Stimulated activated naive CD8-positive, alpha-beta T cell treated with anti-CD3 and anti-CD28 coated beads, Interleukin-15, Interleukin-2, amounts not matched to agents 100 ng/mL and 50 ng/mL, for 24 hours (primary cell): Measurements from ENCODE around the gene PTPRU.
"Not testable (repeated sequence)": the region's sequence is repeated elsewhere in the genome, so short reads cannot be mapped to it uniquely, and the experiment has no call there.

Source experiments
- H3K27ac Mint-ChIP-seq: one replicate; pipeline ENCODE4 v1.8.0; 2021; ENCODE audit warnings: mild to moderate bottlenecking, mixed read lengths
- H3K27me3 Mint-ChIP-seq: one replicate; pipeline ENCODE4 v1.8.0; 2021; ENCODE audit warnings: mixed read lengths
- H3K36me3 Mint-ChIP-seq: one replicate; pipeline ENCODE4 v1.8.0; 2021; ENCODE audit warnings: low read depth, mixed read lengths
- H3K4me1 Mint-ChIP-seq: one replicate; pipeline ENCODE4 v1.8.0; 2021; ENCODE audit warnings: low read depth, mixed read lengths
- H3K4me3 Mint-ChIP-seq: one replicate; pipeline ENCODE4 v1.8.0; 2021; ENCODE audit warnings: mild to moderate bottlenecking, mixed read lengths
- H3K9me3 Mint-ChIP-seq: one replicate; pipeline ENCODE4 v1.8.0; 2021; ENCODE audit warnings: mixed read lengths

The PTPRU gene

GRCh38 chr1:29299446-29299845 is 63.1 kb downstream of the PTPRU start:
- H3K4me1 Mint-ChIP-seq = no peaks in the 10 kb centered on the region
- H3K4me3 Mint-ChIP-seq = no peak overlapping the region
- H3K27ac Mint-ChIP-seq = no peak overlapping the region
- H3K9me3 Mint-ChIP-seq = peaks cover 3% of the 10 kb centered on the region
- peaks cover 14% of the 10 kb centered on the region for H3K27me3 Mint-ChIP-seq
- H3K36me3 Mint-ChIP-seq = no peaks in the 10 kb centered on the region

- not testable (repeated sequence) for H3K4me1 Mint-ChIP-seq, H3K4me3 Mint-ChIP-seq, H3K9me3 Mint-ChIP-seq, H3K27ac Mint-ChIP-seq, H3K36me3 Mint-ChIP-seq
- H3K27me3 Mint-ChIP-seq = peaks cover 11% of the 10 kb centered on the region
These were observed 65.4 kb downstream of the PTPRU start for GRCh38 chr1:29301732-29302131.

- Mint-ChIP-seq H3K9me3 (peaks cover 3% of the 10 kb centered on the region), H3K27ac (no peak overlapping the region), H3K27me3 (peaks cover under 1% of the 10 kb centered on the region), H3K4me1 (no peaks in the 10 kb centered on the region), H3K36me3 (no peaks in the 10 kb centered on the region), H3K4me3 (no peak overlapping the region)
These were observed 67.1 kb downstream of the PTPRU start for GRCh38 chr1:29303201-29304024.

GRCh38 chr1:29304025-29304684 is 67.8 kb downstream of the PTPRU start:
- peaks cover 3% of the 10 kb centered on the region for H3K9me3 Mint-ChIP-seq
- H3K4me1 Mint-ChIP-seq = no peaks in the 10 kb centered on the region
- no peak overlapping the region for H3K27ac Mint-ChIP-seq
- no peaks in the 10 kb centered on the region for H3K27me3 Mint-ChIP-seq
- no peaks in the 10 kb centered on the region for H3K36me3 Mint-ChIP-seq
- no peak overlapping the region for H3K4me3 Mint-ChIP-seq

- peaks cover 3% of the 10 kb centered on the region for H3K9me3 Mint-ChIP-seq
- no peaks in the 10 kb centered on the region for H3K4me1 Mint-ChIP-seq
- H3K27me3 Mint-ChIP-seq = no peaks in the 10 kb centered on the region
- no peak overlapping the region for H3K4me3 Mint-ChIP-seq
- H3K36me3 Mint-ChIP-seq = no peaks in the 10 kb centered on the region
- no peak overlapping the region for H3K27ac Mint-ChIP-seq
These were observed 69.6 kb downstream of the PTPRU start for GRCh38 chr1:29305943-29306342.

- H3K27ac Mint-ChIP-seq = no peak overlapping the region
- H3K4me3 Mint-ChIP-seq = no peak overlapping the region
- H3K27me3 Mint-ChIP-seq = no peaks in the 10 kb centered on the region
- peaks cover 3% of the 10 kb centered on the region for H3K9me3 Mint-ChIP-seq
- H3K36me3 Mint-ChIP-seq = no peaks in the 10 kb centered on the region
- H3K4me1 Mint-ChIP-seq = no peaks in the 10 kb centered on the region
These were observed 70.3 kb downstream of the PTPRU start for GRCh38 chr1:29306471-29307140.

GRCh38 chr1:29309075-29309474 is 72.8 kb downstream of the PTPRU start:
- no peaks in the 10 kb centered on the region for H3K9me3 Mint-ChIP-seq
- H3K4me1 Mint-ChIP-seq = no peaks in the 10 kb centered on the region
- no peaks in the 10 kb centered on the region for H3K27me3 Mint-ChIP-seq
- no peaks in the 10 kb centered on the region for H3K36me3 Mint-ChIP-seq
- H3K27ac Mint-ChIP-seq = no peak overlapping the region
- no peak overlapping the region for H3K4me3 Mint-ChIP-seq

GRCh38 chr1:29309621-29310020 is 73.3 kb downstream of the PTPRU start:
- no peaks in the 10 kb centered on the region for H3K27me3 Mint-ChIP-seq
- no peak overlapping the region for H3K4me3 Mint-ChIP-seq
- no peak overlapping the region for H3K27ac Mint-ChIP-seq
- no peaks in the 10 kb centered on the region for H3K36me3 Mint-ChIP-seq
- no peaks in the 10 kb centered on the region for H3K4me1 Mint-ChIP-seq
- no peaks in the 10 kb centered on the region for H3K9me3 Mint-ChIP-seq

GRCh38 chr1:29310616-29311180 is 74.4 kb downstream of the PTPRU start:
- no peaks in the 10 kb centered on the region for H3K27me3 Mint-ChIP-seq
- H3K9me3 Mint-ChIP-seq = no peaks in the 10 kb centered on the region
- H3K36me3 Mint-ChIP-seq = no peaks in the 10 kb centered on the region
- no peaks in the 10 kb centered on the region for H3K4me1 Mint-ChIP-seq
- H3K4me3 Mint-ChIP-seq = no peak overlapping the region
- H3K27ac Mint-ChIP-seq = no peak overlapping the region

GRCh38 chr1:29311352-29312030 is 75.2 kb downstream of the PTPRU start:
- no peak overlapping the region for H3K4me3 Mint-ChIP-seq
- no peaks in the 10 kb centered on the region for H3K9me3 Mint-ChIP-seq
- no peaks in the 10 kb centered on the region for H3K36me3 Mint-ChIP-seq
- no peaks in the 10 kb centered on the region for H3K4me1 Mint-ChIP-seq
- no peaks in the 10 kb centered on the region for H3K27me3 Mint-ChIP-seq
- H3K27ac Mint-ChIP-seq = no peak overlapping the region

- no peak overlapping the region for H3K4me3 Mint-ChIP-seq
- no peak overlapping the region for H3K27ac Mint-ChIP-seq
- no peaks in the 10 kb centered on the region for H3K4me1 Mint-ChIP-seq
- H3K9me3 Mint-ChIP-seq = no peaks in the 10 kb centered on the region
- no peaks in the 10 kb centered on the region for H3K27me3 Mint-ChIP-seq
- no peaks in the 10 kb centered on the region for H3K36me3 Mint-ChIP-seq
These were observed 76.4 kb downstream of the PTPRU start for GRCh38 chr1:29312469-29313461.

GRCh38 chr1:29314685-29315084 is 78.4 kb downstream of the PTPRU start:
- not testable (repeated sequence) for H3K4me1 Mint-ChIP-seq, H3K4me3 Mint-ChIP-seq, H3K27ac Mint-ChIP-seq, H3K27me3 Mint-ChIP-seq, H3K9me3 Mint-ChIP-seq, H3K36me3 Mint-ChIP-seq

- no peak overlapping the region for H3K4me3 Mint-ChIP-seq
These were observed 78.9 kb downstream of the PTPRU start for GRCh38 chr1:29315262-29315661.

GRCh38 chr1:29315876-29316275 is 79.6 kb downstream of the PTPRU start:
- Mint-ChIP-seq H3K9me3 (no peaks in the 10 kb centered on the region), H3K4me3 (no peak overlapping the region), H3K27me3 (no peaks in the 10 kb centered on the region), H3K36me3 (no peaks in the 10 kb centered on the region), H3K27ac (no peak overlapping the region), H3K4me1 (no peaks in the 10 kb centered on the region)

More at GRCh38 chr1:29315262-29315661, 78.9 kb downstream of the PTPRU start:
- H3K27ac Mint-ChIP-seq = no peak overlapping the region
- H3K27me3 Mint-ChIP-seq = no peaks in the 10 kb centered on the region
- H3K9me3 Mint-ChIP-seq = no peaks in the 10 kb centered on the region
- H3K4me1 Mint-ChIP-seq = no peaks in the 10 kb centered on the region
- no peaks in the 10 kb centered on the region for H3K36me3 Mint-ChIP-seq
